ENCODE results near the gene CHIT1. TPM values are rescaled to one million over a fixed set of nuclear protein-coding genes. Genes with fewer than 3 reads are reported as not detected.
"Not testable (repeated sequence)": the region's sequence is repeated elsewhere in the genome, so short reads cannot be mapped to it uniquely, and the experiment has no call there.

The CHIT1 gene
- total and polyA plus RNA-seq, 2 experiments from 2014 or later: 0.07 to 0.47 TPM

- Histone ChIP-seq H3K4me3 (peak overlapping the region; percentile 63), H3K27me3 (ENCODE audit: insufficient read depth) (peaks cover 15% of the 10 kb centered on the region), H3K27ac (ENCODE audit: low read depth) (no peak overlapping the region), H2AFZ (peak overlapping the region; percentile 97), H3K4me1 (ENCODE audit: insufficient read depth) (no peaks in the 10 kb centered on the region), H3K79me2 (replicated peaks; ENCODE audit: insufficient read depth) (no peaks in the 10 kb centered on the region), H3K36me3 (ENCODE audit: insufficient read depth) (no peaks in the 10 kb centered on the region), H4K20me1 (replicated peaks; ENCODE audit: insufficient read depth) (no peaks in the 10 kb centered on the region), H3F3A (replicated peaks; ENCODE audit: low read depth) (no peaks in the 10 kb centered on the region; the same call in 1 of the 2 replicates), H3K9me2 (ENCODE audit: insufficient read depth) (no peaks in the 10 kb centered on the region), H3K4me2 (peak overlapping the region; percentile 84)
- Mint-ChIP-seq H3K4me3 (peak overlapping the region; percentile 81), H3K9me3 (no peaks in the 10 kb centered on the region), H3K36me3 (ENCODE audit: low read depth) (no peaks in the 10 kb centered on the region), H3K4me1 (peaks cover 7% of the 10 kb centered on the region; the same call in 2 of the 3 replicates), H3K27ac (no peak overlapping the region), H3K27me3 (ENCODE audit: insufficient read depth, low read depth, poor library complexity) (peaks cover 11% of the 10 kb centered on the region)
- ATAC-seq: no peak; the same call in 2 of the 3 replicates
- DNase-seq (ENCODE audit: low spot score): no peak
- TF ChIP-seq STAT1 (IDR thresholded peaks at IDR 0.05; ENCODE audit: unreplicated experiment): no peak
Observed at GRCh38 chr1:203267912-203268311, 38.4 kb upstream of the CHIT1 start.

- H3K4me2 ChIP-seq: peak overlapping the region; percentile 84
- Mint-ChIP-seq H3K4me1 (peaks cover 7% of the 10 kb centered on the region; the same call in 2 of the 3 replicates), H3K4me3 (peak overlapping the region; percentile 81), H3K36me3 (ENCODE audit: low read depth) (no peaks in the 10 kb centered on the region), H3K27me3 (ENCODE audit: insufficient read depth, low read depth, poor library complexity) (peaks cover 7% of the 10 kb centered on the region), H3K27ac (no peak overlapping the region), H3K9me3 (no peaks in the 10 kb centered on the region)
- H3K36me3 ChIP-seq (ENCODE audit: insufficient read depth): no peaks in the 10 kb centered on the region
- H3K27me3 ChIP-seq (ENCODE audit: insufficient read depth): peaks cover 10% of the 10 kb centered on the region
- no peaks in the 10 kb centered on the region; the same call in 1 of the 2 replicates for H3F3A ChIP-seq (replicated peaks; ENCODE audit: low read depth)
- peak overlapping the region; percentile 97 for H2AFZ ChIP-seq
- no peaks in the 10 kb centered on the region for H3K9me2 ChIP-seq (ENCODE audit: insufficient read depth)
- peak; percentile 97 for DNase-seq (ENCODE audit: low spot score)
- H3K79me2 ChIP-seq (replicated peaks; ENCODE audit: insufficient read depth): no peaks in the 10 kb centered on the region
- H4K20me1 ChIP-seq (replicated peaks; ENCODE audit: insufficient read depth): no peaks in the 10 kb centered on the region
- peak; percentile 88 to 90 for TF ChIP-seq CTCF (conservative IDR thresholded peaks at IDR 0.05; ENCODE audit: low read depth in 2 of 2)
- TF ChIP-seq EZH2phosphoT487 (IDR thresholded peaks at IDR 0.05; ENCODE audit: unreplicated experiment): no peak
- H3K4me1 ChIP-seq (ENCODE audit: insufficient read depth): no peaks in the 10 kb centered on the region
- H3K4me3 ChIP-seq: peak overlapping the region; percentile 63
- no peak overlapping the region for H3K27ac ChIP-seq (ENCODE audit: low read depth)
- peak; percentile 70 for ATAC-seq
Observed at GRCh38 chr1:203267347-203267846, 37.9 kb upstream of the CHIT1 start.

- ATAC-seq; H3K27me3 Mint-ChIP-seq (ENCODE audit: insufficient read depth, low read depth, poor library complexity); H3K9me3 Mint-ChIP-seq; H3K36me3 ChIP-seq (ENCODE audit: insufficient read depth); H3K4me3 Mint-ChIP-seq; H3K27ac Mint-ChIP-seq; H4K20me1 ChIP-seq (replicated peaks; ENCODE audit: insufficient read depth); DNase-seq (ENCODE audit: low spot score); H3K79me2 ChIP-seq (replicated peaks; ENCODE audit: insufficient read depth); H3K4me1 Mint-ChIP-seq; H3K4me3 ChIP-seq; H3K4me2 ChIP-seq; H3K27ac ChIP-seq (ENCODE audit: low read depth); H3F3A ChIP-seq (replicated peaks; ENCODE audit: low read depth); H3K36me3 Mint-ChIP-seq (ENCODE audit: low read depth); H3K9me2 ChIP-seq (ENCODE audit: insufficient read depth); H3K4me1 ChIP-seq (ENCODE audit: insufficient read depth); H3K27me3 ChIP-seq (ENCODE audit: insufficient read depth): not testable (repeated sequence)
- peak overlapping the region; percentile 63; the same call in 1 of the 2 replicates for H2AFZ ChIP-seq
Observed at GRCh38 chr1:203266140-203266539, 36.7 kb upstream of the CHIT1 start.
